T-helper 1 cell treated with Interleukin-12 subunit alpha and Interleukin-12 subunit beta and Interleukin-4 antibody, amounts not matched to agents 30 μg/mL and 1 μg/mL, for 36 hours (primary cell): ENCODE measurements around the gene MEA1.

Experiments
- H3K27ac Mint-ChIP-seq: one replicate; pipeline ENCODE4 v1.8.0; 2021; ENCODE audit warnings: mild to moderate bottlenecking, mixed read lengths
- H3K27me3 Mint-ChIP-seq: one replicate; pipeline ENCODE4 v1.8.0; 2021; ENCODE audit warnings: low read depth, mixed read lengths
- H3K36me3 Mint-ChIP-seq: one replicate; pipeline ENCODE4 v1.8.0; 2021; ENCODE audit warnings: low read depth, mixed read lengths
- H3K4me1 Mint-ChIP-seq: one replicate; pipeline ENCODE4 v1.8.0; 2021; ENCODE audit warnings: low read depth, mixed read lengths
- H3K4me3 Mint-ChIP-seq: one replicate; pipeline ENCODE4 v1.8.0; 2021; ENCODE audit warnings: mild to moderate bottlenecking, moderate library complexity, mixed read lengths
- H3K9me3 Mint-ChIP-seq: one replicate; pipeline ENCODE4 v1.8.0; 2021; ENCODE audit warnings: mixed read lengths

Gene MEA1

DNA sequence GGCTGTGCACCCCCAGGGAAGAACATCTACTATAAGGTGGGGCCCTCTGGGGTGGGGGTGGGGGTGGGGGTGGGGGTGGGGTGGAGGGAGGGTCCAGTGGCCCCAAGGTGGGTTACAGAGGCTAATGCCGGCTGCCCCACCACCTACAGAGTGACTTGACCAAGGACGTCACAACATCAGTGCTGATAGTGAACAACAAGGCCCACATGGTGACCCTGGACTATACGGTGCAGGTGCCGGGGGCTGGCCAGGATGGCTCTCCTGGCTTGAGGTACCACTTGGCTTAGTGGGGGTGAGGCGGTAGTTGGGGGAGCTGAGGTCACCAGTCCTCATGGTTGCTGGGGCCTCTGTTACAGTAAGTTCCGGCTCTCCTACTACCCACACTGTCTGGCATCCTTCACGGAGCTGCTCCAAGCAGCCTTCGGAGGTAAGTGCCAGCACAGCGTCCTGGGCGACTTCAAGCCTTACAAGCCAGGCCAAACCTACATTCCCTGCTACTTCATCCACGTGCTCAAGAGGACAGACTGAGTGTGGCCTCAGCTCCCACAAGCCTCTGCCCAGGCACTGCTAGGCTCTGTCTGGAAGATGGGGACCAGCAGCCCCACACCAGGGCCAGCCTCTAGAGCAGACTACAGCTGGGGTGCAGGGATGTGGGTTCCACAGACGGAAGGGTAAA is 50.4 kb downstream of the MEA1 start:
- Mint-ChIP-seq H3K36me3 (peaks cover 15% of the 10 kb centered on the region), H3K4me1 (peaks cover 4% of the 10 kb centered on the region), H3K4me3 (no peak overlapping the region), H3K9me3 (no peaks in the 10 kb centered on the region), H3K27me3 (peaks cover 13% of the 10 kb centered on the region), H3K27ac (no peak overlapping the region)

DNA sequence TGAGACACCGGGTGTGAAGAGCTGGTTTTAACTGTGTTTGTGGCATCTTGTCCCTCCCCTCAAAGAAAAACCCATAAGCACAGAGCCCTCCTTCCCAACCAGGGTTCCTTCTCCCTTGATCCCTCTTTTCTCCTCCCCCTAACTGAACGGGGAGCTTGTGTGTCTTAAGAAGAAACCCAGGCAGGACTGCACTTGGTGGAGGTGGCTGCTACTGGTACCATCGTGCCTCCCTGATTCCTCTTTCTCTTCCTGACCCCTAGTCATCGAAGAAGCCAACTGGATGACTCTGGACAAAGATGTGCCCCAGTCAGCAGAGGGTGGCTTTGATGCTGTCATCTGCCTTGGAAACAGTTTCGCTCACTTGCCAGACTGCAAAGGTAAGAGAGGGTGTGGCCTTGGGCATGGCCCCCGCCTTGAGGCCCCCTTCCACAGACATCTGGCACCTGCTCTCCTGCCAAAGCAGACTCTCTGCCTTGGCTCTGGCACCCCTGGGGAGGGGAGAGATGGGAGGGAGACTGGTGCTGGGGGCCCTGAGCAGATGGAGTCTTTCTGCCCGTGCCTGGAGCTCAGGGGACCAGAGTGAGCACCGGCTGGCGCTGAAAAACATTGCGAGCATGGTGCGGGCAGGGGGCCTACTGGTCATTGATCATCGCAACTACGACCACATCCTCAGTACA is 51.1 kb downstream of the MEA1 start:
- peaks cover 4% of the 10 kb centered on the region for H3K4me1 Mint-ChIP-seq
- H3K4me3 Mint-ChIP-seq, result no peak overlapping the region
- peaks cover 13% of the 10 kb centered on the region for H3K27me3 Mint-ChIP-seq
- peaks cover 14% of the 10 kb centered on the region for H3K36me3 Mint-ChIP-seq
- no peaks in the 10 kb centered on the region for H3K9me3 Mint-ChIP-seq
- no peak overlapping the region for H3K27ac Mint-ChIP-seq

DNA sequence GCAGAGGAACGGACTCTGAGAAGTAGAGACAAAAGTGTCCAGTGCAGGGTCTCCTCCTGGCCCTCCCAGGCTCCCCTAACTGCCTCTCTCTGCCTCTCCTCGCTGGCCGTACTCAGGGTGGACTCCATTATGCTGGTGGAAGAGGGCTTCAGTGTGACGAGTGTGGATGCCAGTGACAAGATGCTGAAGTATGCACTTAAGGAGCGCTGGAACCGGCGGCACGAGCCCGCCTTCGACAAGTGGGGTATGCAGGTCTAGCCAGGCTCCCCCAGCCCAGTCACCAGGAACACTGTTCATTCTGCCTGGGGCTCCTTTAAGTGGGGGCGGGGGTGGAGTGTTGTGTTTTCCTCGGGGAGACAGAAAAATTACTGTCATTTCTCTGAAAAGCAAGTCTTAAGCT is 51.6 kb downstream of the MEA1 start:
- no peak overlapping the region for H3K27ac Mint-ChIP-seq
- no peaks in the 10 kb centered on the region for H3K9me3 Mint-ChIP-seq
- H3K27me3 Mint-ChIP-seq, result peaks cover 13% of the 10 kb centered on the region
- no peak overlapping the region for H3K4me3 Mint-ChIP-seq
- peaks cover 12% of the 10 kb centered on the region for H3K36me3 Mint-ChIP-seq
- H3K4me1 Mint-ChIP-seq, result peaks cover 4% of the 10 kb centered on the region
